GM21529 (cell line): ENCODE data around the gene SERPINA4.
"Not testable (repeated sequence)": the region's sequence is repeated elsewhere in the genome, so short reads cannot be mapped to it uniquely, and the experiment has no call there.

Source experiments
- ATAC-seq: cut with Tn5 transposase; IDR thresholded peaks from one replicate; pipeline ENCODE4 v1.9.1; 2021; ENCODE audit not compliant: unreplicated experiment

Gene SERPINA4

DNA sequence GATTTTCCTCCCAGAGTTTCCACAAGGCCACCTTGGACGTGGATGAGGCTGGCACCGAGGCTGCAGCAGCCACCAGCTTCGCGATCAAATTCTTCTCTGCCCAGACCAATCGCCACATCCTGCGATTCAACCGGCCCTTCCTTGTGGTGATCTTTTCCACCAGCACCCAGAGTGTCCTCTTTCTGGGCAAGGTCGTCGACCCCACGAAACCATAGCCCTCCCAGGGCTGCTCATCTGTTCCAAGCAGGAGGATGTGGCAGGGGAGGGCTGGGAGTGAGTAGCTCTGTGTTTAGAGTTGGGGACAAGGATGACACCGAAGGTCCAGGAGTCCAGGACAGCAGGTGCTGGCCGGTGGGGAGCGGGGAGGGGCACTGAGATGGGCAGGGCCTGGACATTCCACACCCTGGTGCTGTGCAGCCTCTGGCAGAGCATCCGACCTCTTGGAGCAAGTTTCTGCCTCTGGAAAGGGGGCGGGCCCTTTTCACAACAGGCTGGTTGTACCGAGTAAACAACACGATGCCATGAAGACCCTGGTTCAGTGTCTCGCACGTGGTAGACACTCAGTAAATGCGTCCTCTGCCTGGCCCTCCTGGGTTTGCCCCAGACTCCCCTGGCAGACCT is 8.2 kb downstream of the SERPINA4 start:
- no peak for ATAC-seq

DNA sequence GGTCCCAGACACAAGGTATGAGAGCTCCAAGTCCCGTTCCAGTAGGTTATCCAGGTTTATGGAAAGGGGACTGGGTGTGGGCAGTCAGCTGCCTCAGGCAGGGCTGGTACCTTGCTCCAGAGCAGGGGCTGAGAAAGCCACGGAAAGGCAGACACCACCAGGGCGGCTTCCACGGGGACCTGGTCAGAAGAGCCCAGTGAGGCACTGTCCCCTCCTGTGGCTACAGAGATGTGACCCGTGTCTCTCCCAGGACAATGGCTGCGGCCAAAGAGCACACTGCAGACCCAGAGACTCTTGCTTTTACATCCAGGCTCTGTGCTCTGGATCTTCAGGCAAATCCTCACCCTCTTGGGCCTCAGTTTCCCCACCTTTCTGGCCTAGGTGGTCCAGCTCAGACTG is 8.8 kb downstream of the SERPINA4 start:
- no peak for ATAC-seq

GRCh38 chr14:94570440-94570839 is 9.2 kb downstream of the SERPINA4 start:
- ATAC-seq = no peak

- no peak for ATAC-seq
These were observed 10.2 kb downstream of the SERPINA4 start for GRCh38 chr14:94571395-94571794.

DNA sequence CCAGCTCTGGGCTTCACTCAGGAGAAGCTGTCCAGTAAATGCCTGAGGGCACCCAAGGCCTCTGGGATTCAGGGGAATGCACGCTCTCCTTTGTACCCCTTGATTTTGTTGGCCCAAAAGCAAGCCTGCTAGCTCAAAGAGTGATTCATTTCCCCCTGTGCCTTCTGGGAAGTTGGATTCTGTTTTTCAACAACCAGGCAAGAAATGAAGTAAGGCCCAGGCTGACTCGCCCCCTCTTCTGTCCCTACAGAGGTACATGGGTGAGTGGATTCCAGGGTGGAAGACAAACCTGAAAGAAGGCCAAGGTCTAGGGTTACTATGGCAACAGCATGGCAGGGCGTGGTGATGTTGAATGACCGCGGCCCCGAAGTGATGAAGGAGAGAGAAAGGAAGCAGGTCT is 10.7 kb downstream of the SERPINA4 start:
- no peak for ATAC-seq

- no peak for ATAC-seq
These were observed 11.5 kb downstream of the SERPINA4 start for GRCh38 chr14:94572637-94573303.

DNA sequence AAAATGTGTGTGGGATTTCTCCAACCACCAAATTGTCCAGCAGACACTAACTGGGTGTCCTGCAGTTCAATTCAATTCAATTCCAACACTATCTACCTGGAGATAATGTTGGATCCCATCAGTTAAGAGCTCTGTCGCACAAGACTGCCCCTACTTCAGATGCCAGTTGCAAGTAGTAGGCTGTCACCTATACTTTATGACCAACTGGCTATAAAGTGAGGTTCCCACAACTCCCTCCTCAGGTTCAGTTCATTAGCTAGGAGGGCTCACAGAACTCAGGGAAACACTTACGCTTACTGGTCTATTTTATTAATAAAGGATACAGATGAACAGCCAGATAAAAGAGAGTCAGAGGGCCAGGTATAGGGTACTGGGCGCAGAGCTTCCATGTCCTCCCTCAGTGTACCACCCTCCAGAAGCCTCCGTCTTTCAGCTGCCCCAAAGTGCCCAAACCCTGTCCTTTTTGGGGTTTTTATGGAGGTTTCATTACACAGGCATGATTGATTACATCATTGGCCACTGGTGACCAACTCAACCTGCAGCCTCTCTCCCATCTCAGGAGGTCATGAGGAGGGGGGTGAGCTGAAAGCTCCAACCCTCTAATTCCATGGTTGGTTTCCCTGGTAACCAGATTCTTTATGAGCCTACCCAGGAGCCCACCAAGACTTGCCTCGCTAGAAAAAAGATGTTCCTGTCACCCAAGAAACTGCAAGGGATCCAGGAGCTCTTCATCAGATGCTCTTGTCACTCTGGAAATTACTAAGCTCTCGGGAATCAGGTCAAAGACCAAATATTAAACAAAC is 12.4 kb downstream of the SERPINA4 start:
- no peak for ATAC-seq

- no peak for ATAC-seq
These were observed 13.1 kb downstream of the SERPINA4 start for GRCh38 chr14:94574336-94574735.

DNA sequence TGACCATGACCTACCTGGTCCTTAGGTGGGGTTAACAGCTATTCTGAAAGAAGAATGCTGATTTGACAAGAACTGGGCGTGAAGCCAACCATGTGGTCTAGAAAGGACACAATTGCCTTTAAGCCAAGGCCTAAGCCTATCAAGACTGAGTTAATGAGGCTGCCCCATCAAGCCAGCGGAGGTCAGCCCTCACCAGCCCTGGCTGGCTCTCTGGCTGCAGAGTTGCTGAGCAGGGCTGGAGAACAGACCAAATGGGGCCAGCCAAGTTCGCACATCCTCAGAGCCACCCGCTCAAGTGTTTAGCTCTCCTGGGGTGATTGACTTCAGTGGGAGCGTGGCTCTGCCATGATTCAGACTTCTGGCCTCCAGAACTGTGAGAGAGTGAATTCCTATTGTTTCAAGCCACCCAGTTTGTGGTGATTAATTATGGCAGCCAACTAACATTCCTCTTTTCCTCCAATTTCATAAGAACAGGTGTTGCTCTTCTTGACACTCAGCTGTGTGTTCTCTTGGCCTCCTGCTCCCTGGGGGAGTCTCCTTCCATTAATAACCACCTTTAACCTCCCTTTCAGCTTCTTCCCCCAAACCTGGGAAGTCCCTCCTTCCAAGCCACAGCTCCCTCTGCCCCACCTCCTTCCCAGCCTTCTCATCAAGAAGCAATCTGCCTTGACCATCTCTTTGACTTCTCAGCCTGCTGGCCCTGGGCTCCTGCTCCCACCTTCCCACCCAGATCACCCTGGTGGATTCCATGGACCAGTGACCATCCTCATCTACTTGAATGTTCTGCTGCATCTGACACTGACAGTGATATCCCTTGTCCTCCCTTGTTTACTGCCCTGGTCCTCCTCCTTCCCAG is 14.7 kb downstream of the SERPINA4 start:
- ATAC-seq = no peak

DNA sequence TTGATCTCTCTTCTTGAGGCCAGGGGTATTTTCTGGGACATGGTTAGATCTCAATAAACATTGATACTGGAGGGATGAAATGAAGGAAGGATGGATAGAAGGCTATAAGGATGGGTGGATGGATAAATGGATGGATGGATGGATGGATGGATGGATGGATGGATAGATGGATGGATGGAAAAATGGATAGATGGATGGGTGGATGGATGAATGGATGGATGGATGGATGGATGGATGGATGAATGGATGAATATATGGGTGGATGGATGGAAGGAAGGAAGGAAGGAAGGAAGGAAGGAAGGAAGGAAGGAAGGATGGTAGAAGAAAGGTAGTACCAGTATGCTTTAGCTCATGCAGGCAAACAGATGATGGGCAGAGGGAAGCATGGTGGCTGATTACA is 16.2 kb downstream of the SERPINA4 start:
- ATAC-seq = not testable (repeated sequence)

GRCh38 chr14:94578712-94579111 is 17.5 kb downstream of the SERPINA4 start:
- ATAC-seq = no peak

- ATAC-seq = no peak
These were observed 20.1 kb downstream of the SERPINA4 start, which contains the start of gene SERPINA5 for GRCh38 chr14:94581127-94581999. TSS of gene SERPINA5 (plus strand) at chr14:94581426. CDS start at chr14:94587363, 5,937 bp downstream.

DNA sequence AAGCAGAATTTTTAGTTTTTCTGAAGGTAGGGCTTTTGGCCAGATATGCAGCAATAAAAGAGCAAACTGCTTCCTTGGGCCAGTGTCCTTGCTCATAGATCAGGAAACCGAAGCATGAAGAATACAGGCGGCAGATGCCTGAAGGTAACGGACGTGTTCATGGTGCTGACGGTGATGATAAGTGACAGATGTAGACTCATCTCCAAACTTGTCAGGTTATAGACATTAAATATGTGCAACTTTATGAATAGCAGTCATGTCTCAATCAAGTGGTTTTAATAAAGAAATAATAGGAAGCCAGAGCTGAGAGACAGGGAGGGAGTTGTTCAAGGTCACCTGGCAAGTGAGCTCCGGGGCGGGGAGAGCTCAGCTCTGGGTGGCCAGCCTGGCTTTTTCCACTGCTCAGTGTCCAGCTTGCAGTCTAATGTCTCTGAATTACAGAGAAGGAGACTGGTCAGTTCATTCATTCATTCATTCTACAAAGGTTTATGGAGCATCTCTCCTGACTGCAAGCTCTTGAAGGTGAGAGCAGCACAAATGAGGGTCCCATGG is 21.0 kb downstream of the SERPINA4 start:
- no peak for ATAC-seq

GRCh38 chr14:94582851-94583250 is 21.6 kb downstream of the SERPINA4 start:
- ATAC-seq = no peak

GRCh38 chr14:94583557-94583956 is 22.3 kb downstream of the SERPINA4 start:
- no peak for ATAC-seq

DNA sequence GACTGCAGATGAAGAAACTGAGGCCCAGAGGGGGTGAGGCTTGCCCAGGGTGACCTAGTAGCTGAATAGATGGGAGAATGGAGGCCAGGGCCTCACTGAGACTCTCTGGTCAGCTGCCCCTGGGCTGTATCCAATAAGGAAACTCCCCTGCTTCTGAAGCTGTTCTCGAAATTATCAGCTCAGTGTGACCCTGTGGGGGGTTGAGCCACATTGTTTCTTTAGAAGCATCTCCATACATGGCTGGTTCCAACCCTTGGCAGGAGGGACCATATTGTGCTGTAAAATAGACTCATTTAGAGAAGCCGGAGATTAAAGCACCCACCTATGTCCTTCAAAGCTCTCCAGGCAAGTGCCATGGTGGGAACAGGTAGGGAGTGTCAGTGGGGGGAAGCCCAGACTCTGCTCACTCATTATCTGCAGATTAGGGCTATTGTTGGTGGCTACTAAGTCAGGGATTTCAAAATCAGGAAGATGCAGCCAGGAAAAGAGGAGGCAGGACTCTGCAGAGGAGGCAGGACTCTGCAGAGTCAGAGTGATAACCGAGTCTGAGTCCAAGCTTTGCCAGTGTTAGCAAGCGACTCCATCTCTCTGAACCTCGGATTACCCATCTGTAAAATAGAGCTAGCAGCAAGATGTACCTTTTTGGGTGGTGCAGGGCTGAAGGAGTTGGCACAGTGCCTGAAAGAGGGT is 23.5 kb downstream of the SERPINA4 start:
- no peak for ATAC-seq

DNA sequence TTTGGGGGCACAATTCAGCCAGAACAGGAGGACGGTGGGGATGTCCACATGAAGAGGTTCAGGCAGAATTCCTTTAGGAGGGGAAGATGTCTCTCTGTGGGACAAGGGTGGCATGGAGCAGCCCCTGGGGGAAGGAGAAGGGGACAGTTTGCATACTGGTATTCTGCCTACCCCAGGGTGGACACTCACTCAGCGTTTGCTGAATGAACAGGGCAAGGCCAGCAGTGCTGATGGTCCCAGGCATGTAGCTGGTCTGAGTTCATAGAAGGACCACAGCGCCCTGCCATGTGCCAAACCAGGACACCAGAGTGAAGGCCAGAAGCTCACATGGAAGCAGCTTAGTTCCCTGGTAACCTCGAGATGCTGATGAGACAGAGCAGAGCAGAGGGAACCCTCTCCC is 25.4 kb downstream of the SERPINA4 start:
- ATAC-seq = no peak

DNA sequence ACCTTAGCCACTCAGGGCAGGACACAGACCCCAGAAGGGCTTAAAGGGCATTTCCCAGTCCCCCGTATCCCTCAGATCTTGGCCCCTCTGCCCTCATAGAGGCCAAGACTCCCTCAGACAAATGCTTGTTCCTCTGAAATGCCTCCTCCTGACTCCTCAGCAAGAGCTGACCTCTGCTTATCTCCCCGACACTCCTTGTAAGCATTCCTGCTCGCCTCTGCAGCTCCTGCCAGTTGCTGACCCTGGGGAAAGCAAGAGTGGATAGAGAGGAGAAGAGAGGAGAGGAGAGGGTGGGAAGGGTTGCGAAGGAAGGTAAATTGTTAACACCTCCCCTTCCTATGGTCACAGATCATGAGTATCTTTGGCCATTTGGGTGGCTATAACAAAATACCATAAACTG is 27.1 kb downstream of the SERPINA4 start:
- no peak for ATAC-seq

- ATAC-seq = no peak
These were observed 29.8 kb downstream of the SERPINA4 start for GRCh38 chr14:94591073-94591472.
